Common myeloid progenitor, CD34-positive (primary cell): ENCODE results near the gene GGTLC3. TPM values are rescaled to one million over a fixed set of nuclear protein-coding genes. Genes with fewer than 3 reads are reported as not detected.
"Not testable (repeated sequence)": the region's sequence is repeated elsewhere in the genome, so short reads cannot be mapped to it uniquely, and the experiment has no call there.

Source experiments
- CTCF ChIA-PET: fragments of 350-600 bp; sonication (Branson Sonifier 250); formaldehyde crosslinking; loops from one replicate; lab custom pipeline; 2021; ENCODE audit warnings: antibody characterized with exemption; lab: Charles Lee
- POLR2A ChIA-PET: fragments of 350-600 bp; sonication (Branson Sonifier 250); formaldehyde crosslinking; loops from one replicate; lab custom pipeline; 2021; ENCODE audit warnings: antibody characterized with exemption; lab: Charles Lee
- DNase-seq, 3 donors: peaks; one replicate each; pipeline versions ENCODE4 v3.0.0 to v3.0.0-alpha.2; 2013
- H3K27ac ChIP-seq, 2 experiments: 1 replicate in 1 of 2; 2 replicates in 1 of 2; pipeline ENCODE4 v1.7.0; 2013; ENCODE audit warnings: inconsistent platforms in 2 of 2, low read length in 2 of 2, mild to moderate bottlenecking in 2 of 2, low read depth in 1 of 2, moderate library complexity in 1 of 2; ENCODE audit not compliant: severe bottlenecking in 2 of 2, insufficient read depth in 1 of 2, poor library complexity in 1 of 2
- H3K27me3 ChIP-seq, 5 experiments: replicated peaks in 2 of 5; 1 replicate in 3 of 5; 2 replicates in 2 of 5; pipeline versions ENCODE4 v1.6.1 to v1.7.0; 2013; ENCODE audit warnings: low read length in 4 of 5, mild to moderate bottlenecking in 2 of 5, moderate library complexity in 2 of 5, inconsistent platforms in 1 of 5; ENCODE audit not compliant: insufficient read depth in 5 of 5, control insufficient read depth in 4 of 5
- H3K36me3 ChIP-seq, 4 experiments: 1 replicate in 2 of 4; 2 replicates in 2 of 4; pipeline versions ENCODE4 v1.6.1 to v1.7.0; 2013; ENCODE audit warnings: low read length in 3 of 4, control low read depth in 1 of 4, mild to moderate bottlenecking in 1 of 4; ENCODE audit not compliant: control insufficient read depth in 4 of 4, insufficient read depth in 4 of 4
- H3K4me1 ChIP-seq, 4 experiments: 1 replicate in 3 of 4; 2 replicates in 1 of 4; pipeline versions ENCODE4 v1.6.1 to v1.7.1; 2013; ENCODE audit warnings: low read length in 3 of 4, mild to moderate bottlenecking in 3 of 4, control low read depth in 1 of 4, inconsistent platforms in 1 of 4, moderate library complexity in 1 of 4; ENCODE audit not compliant: control insufficient read depth in 4 of 4, insufficient read depth in 4 of 4; ENCODE audit errors: control extremely low read depth in 1 of 4
- H3K4me3 ChIP-seq, 7 experiments: 1 replicate in 4 of 7; 2 replicates in 3 of 7; pipeline versions ENCODE4 v1.5.1 to v1.7.0; 2013; ENCODE audit warnings: mild to moderate bottlenecking in 7 of 7, low read length in 6 of 7, moderate library complexity in 6 of 7, inconsistent platforms in 2 of 7, low read depth in 2 of 7, control low read depth in 1 of 7; ENCODE audit not compliant: insufficient read depth in 4 of 7, control insufficient read depth in 1 of 7; ENCODE audit errors: extremely low read depth in 1 of 7
- H3K9me3 ChIP-seq, 5 experiments: 1 replicate in 4 of 5; 2 replicates in 1 of 5; pipeline versions ENCODE4 v1.6.1 to v1.7.1; 2013; ENCODE audit warnings: low read length in 4 of 5, mild to moderate bottlenecking in 2 of 5, inconsistent platforms in 1 of 5, low read depth in 1 of 5, moderate library complexity in 1 of 5; ENCODE audit not compliant: control insufficient read depth in 4 of 5, insufficient read depth in 2 of 5; ENCODE audit errors: control extremely low read depth in 1 of 5
- WGBS: methylation state at CpG from one replicate; pipeline ENCODE4 v1.1.5; 2013; ENCODE audit not compliant: insufficient coverage; 5-methylcytosine and 5-hydroxymethylcytosine counted together
- polyA plus RNA-seq: library from polyadenylated mRNA; unstranded; fragments of 120-200 nt; gene quantifications from one replicate; pipeline ENCODE4 v1.2.1, GENCODE V29; 2013

The GGTLC3 gene
- polyA plus RNA-seq: 0.11 TPM

GRCh38 chr22:18518061-18518460, at the start of gene GGTLC3:
Gene GGTLC3 (minus strand): TSS chr22:18518161. CDS start chr22:18517897, 264 bp downstream.
- H3K4me3 ChIP-seq, H3K27me3 ChIP-seq, DNase-seq, POLR2A ChIA-PET, H3K4me1 ChIP-seq, CTCF ChIA-PET, H3K27ac ChIP-seq, H3K36me3 ChIP-seq, H3K9me3 ChIP-seq: not testable (repeated sequence)
- no CpG with 5 or more reads among the region's 5 CpGs for WGBS

- WGBS: no CpG with 5 or more reads among the region's 16 CpGs
- POLR2A ChIA-PET, CTCF ChIA-PET, DNase-seq, H3K9me3 ChIP-seq, H3K27ac ChIP-seq, H3K4me3 ChIP-seq, H3K36me3 ChIP-seq, H3K4me1 ChIP-seq, H3K27me3 ChIP-seq: not testable (repeated sequence)
Observed at GRCh38 chr22:18560099-18560974, 42.4 kb upstream of the GGTLC3 start.

- H3K4me1 ChIP-seq, H3K27me3 ChIP-seq, H3K27ac ChIP-seq, POLR2A ChIA-PET, CTCF ChIA-PET, H3K4me3 ChIP-seq, H3K36me3 ChIP-seq, DNase-seq, H3K9me3 ChIP-seq: not testable (repeated sequence)
- no CpG with 5 or more reads among the region's 6 CpGs for WGBS
Observed at GRCh38 chr22:18558939-18559338, 41.0 kb upstream of the GGTLC3 start.

- CTCF ChIA-PET, DNase-seq: not testable (repeated sequence)
- WGBS: no CpG with 5 or more reads among the region's 4 CpGs
Observed at GRCh38 chr22:18558516-18558915, 40.6 kb upstream of the GGTLC3 start.

GRCh38 chr22:18554280-18555256, 36.6 kb upstream of the GGTLC3 start:
- H3K4me3 ChIP-seq, DNase-seq, H3K36me3 ChIP-seq, H3K9me3 ChIP-seq, H3K27me3 ChIP-seq, H3K4me1 ChIP-seq, H3K27ac ChIP-seq, POLR2A ChIA-PET, CTCF ChIA-PET: not testable (repeated sequence)
- no CpG with 5 or more reads among the region's 22 CpGs for WGBS

More at GRCh38 chr22:18558516-18558915, 40.6 kb upstream of the GGTLC3 start:
- H3K4me3 ChIP-seq, H3K4me1 ChIP-seq, H3K27ac ChIP-seq, H3K9me3 ChIP-seq, H3K36me3 ChIP-seq, H3K27me3 ChIP-seq, POLR2A ChIA-PET: not testable (repeated sequence)

- H3K27ac ChIP-seq, H3K4me1 ChIP-seq, POLR2A ChIA-PET, H3K9me3 ChIP-seq, CTCF ChIA-PET, H3K27me3 ChIP-seq, H3K36me3 ChIP-seq, DNase-seq, H3K4me3 ChIP-seq: not testable (repeated sequence)
- WGBS: no CpG with 5 or more reads among the region's 19 CpGs
Observed at GRCh38 chr22:18552839-18553597, 35.1 kb upstream of the GGTLC3 start.
